ENCODE results near the gene ITCH. TPM values are rescaled to one million over a fixed set of nuclear protein-coding genes. Genes with fewer than 3 reads are reported as not detected.

The ITCH gene
- total RNA-seq, 1 experiment from 2014 or later: 68.3 TPM

GRCh38 chr20:34459209-34459897, 96.3 kb downstream of the ITCH start:
- CTCF ChIA-PET: interaction anchor here (0.7 to 2.0 kb wide), 3 partner anchors 10 to 147 kb away, joined by 4 to 6 read pairs (median 5); no protein-coding TSS in a partner anchor
- intact Hi-C loops (cut with micrococcal nuclease): no loop called here
- Mint-ChIP-seq H3K4me1 (ENCODE audit: insufficient read depth, unreplicated experiment) (no peaks in the 10 kb centered on the region), H3K27ac (ENCODE audit: low read depth, unreplicated experiment) (no peak overlapping the region), H3K9me3 (ENCODE audit: unreplicated experiment) (no peaks in the 10 kb centered on the region), H3K27me3 (ENCODE audit: insufficient read depth, unreplicated experiment) (no peaks in the 10 kb centered on the region), H3K36me3 (ENCODE audit: insufficient read depth, unreplicated experiment) (peaks cover 71% of the 10 kb centered on the region), H3K4me3 (ENCODE audit: unreplicated experiment) (no peak overlapping the region)
- no peak for DNase-seq (ENCODE audit: unreplicated experiment)
- no peak for TF ChIP-seq CTCF (IDR thresholded peaks at IDR 0.05; ENCODE audit: unreplicated experiment)
- POLR2A ChIA-PET: interaction anchor here (1.2 to 1.5 kb wide), 3 partner anchors 9 to 147 kb away, joined by 3 to 6 read pairs (median 5); no protein-coding TSS in a partner anchor
- BruUV-seq (replicated peaks): no TSS peak

- intact Hi-C loops (cut with micrococcal nuclease): no loop called here
- Mint-ChIP-seq H3K4me3 (ENCODE audit: unreplicated experiment) (no peak overlapping the region), H3K9me3 (ENCODE audit: unreplicated experiment) (no peaks in the 10 kb centered on the region), H3K36me3 (ENCODE audit: insufficient read depth, unreplicated experiment) (peaks cover 82% of the 10 kb centered on the region), H3K27ac (ENCODE audit: low read depth, unreplicated experiment) (no peak overlapping the region), H3K27me3 (ENCODE audit: insufficient read depth, unreplicated experiment) (no peaks in the 10 kb centered on the region), H3K4me1 (ENCODE audit: insufficient read depth, unreplicated experiment) (no peaks in the 10 kb centered on the region)
- ChIA-PET POLR2A (interaction anchor here (0.6 to 1.3 kb wide), 3 partner anchors 30 to 363 kb away, joined by 3 to 4 read pairs (median 3); no protein-coding TSS in a partner anchor), CTCF (interaction anchor here (1.3 kb wide), 1 partner anchor 149 kb away, joined by 6 read pairs; no protein-coding TSS in a partner anchor)
- TF ChIP-seq CTCF (IDR thresholded peaks at IDR 0.05; ENCODE audit: unreplicated experiment): no peak
- DNase-seq (ENCODE audit: unreplicated experiment): no peak
- no TSS peak for BruUV-seq (replicated peaks)
Measured at GRCh38 chr20:34461779-34462087, 98.7 kb downstream of the ITCH start.

GRCh38 chr20:34468951-34469350, 105.9 kb downstream of the ITCH start:
- peaks cover 9% of the 10 kb centered on the region for H3K4me1 Mint-ChIP-seq (ENCODE audit: insufficient read depth, unreplicated experiment)
- no peak for TF ChIP-seq CTCF (IDR thresholded peaks at IDR 0.05; ENCODE audit: unreplicated experiment)
- no TSS peak for BruUV-seq (replicated peaks)
- no peak for DNase-seq (ENCODE audit: unreplicated experiment)
- no peak overlapping the region for H3K4me3 Mint-ChIP-seq (ENCODE audit: unreplicated experiment)
- peaks cover 84% of the 10 kb centered on the region for H3K36me3 Mint-ChIP-seq (ENCODE audit: insufficient read depth, unreplicated experiment)
- H3K27me3 Mint-ChIP-seq (ENCODE audit: insufficient read depth, unreplicated experiment): no peaks in the 10 kb centered on the region
- intact Hi-C loops (cut with micrococcal nuclease): no loop called here
- H3K9me3 Mint-ChIP-seq (ENCODE audit: unreplicated experiment): no peaks in the 10 kb centered on the region
- H3K27ac Mint-ChIP-seq (ENCODE audit: low read depth, unreplicated experiment): no peak overlapping the region
- CTCF ChIA-PET: interaction anchor here (0.6 to 3.0 kb wide), 4 partner anchors 9 to 748 kb away, joined by 3 to 18 read pairs (median 4); no protein-coding TSS in a partner anchor
- POLR2A ChIA-PET: interaction anchor here (0.6 kb wide), 1 partner anchor 134 kb away, joined by 3 read pairs; no protein-coding TSS in a partner anchor

- ChIA-PET CTCF (interaction anchor here (0.6 to 2.7 kb wide), 6 partner anchors 38 to 175 kb away, joined by 3 to 33 read pairs (median 3); no protein-coding TSS in a partner anchor), POLR2A (interaction anchor here (2.0 kb wide), 1 partner anchor 160 kb away, joined by 6 read pairs; no protein-coding TSS in a partner anchor)
- intact Hi-C loops (cut with micrococcal nuclease): no loop called here
- no peaks in the 10 kb centered on the region for H3K9me3 Mint-ChIP-seq (ENCODE audit: unreplicated experiment)
- DNase-seq (ENCODE audit: unreplicated experiment): peak; percentile 30
- no peak overlapping the region for H3K27ac Mint-ChIP-seq (ENCODE audit: low read depth, unreplicated experiment)
- peaks cover 9% of the 10 kb centered on the region for H3K4me1 Mint-ChIP-seq (ENCODE audit: insufficient read depth, unreplicated experiment)
- no peak overlapping the region for H3K4me3 Mint-ChIP-seq (ENCODE audit: unreplicated experiment)
- H3K36me3 Mint-ChIP-seq (ENCODE audit: insufficient read depth, unreplicated experiment): peaks cover 64% of the 10 kb centered on the region
- TF ChIP-seq CTCF (IDR thresholded peaks at IDR 0.05; ENCODE audit: unreplicated experiment): no peak
- no peaks in the 10 kb centered on the region for H3K27me3 Mint-ChIP-seq (ENCODE audit: insufficient read depth, unreplicated experiment)
- BruUV-seq (replicated peaks): no TSS peak
Measured at GRCh38 chr20:34472246-34472925, 109.3 kb downstream of the ITCH start.
